ENCODE measurements around the gene CDC42EP5.
"Not testable (repeated sequence)": the region's sequence is repeated elsewhere in the genome, so short reads cannot be mapped to it uniquely, and the experiment has no call there.

DNA sequence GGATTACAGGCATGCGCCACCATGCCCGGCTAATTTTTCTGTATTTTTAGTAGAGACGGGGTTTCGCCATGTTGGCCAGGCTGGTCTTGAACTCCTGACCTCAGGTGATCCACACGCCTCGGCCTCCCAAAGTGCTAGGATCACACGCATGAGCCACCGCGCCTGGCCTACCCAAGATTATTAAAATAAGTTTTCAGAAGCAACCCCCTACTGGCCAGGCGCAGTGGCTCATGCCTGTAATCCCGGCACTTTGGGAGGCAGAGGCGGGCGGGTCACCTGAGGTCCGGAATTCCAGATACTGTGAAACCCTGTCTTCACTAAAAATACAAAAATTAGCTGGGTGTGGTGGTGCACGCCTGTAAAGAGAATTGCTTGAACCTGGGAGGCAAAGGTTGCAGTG lies 26.7 kb downstream of the CDC42EP5 start:
- TF ChIP-seq, protein P1, sequence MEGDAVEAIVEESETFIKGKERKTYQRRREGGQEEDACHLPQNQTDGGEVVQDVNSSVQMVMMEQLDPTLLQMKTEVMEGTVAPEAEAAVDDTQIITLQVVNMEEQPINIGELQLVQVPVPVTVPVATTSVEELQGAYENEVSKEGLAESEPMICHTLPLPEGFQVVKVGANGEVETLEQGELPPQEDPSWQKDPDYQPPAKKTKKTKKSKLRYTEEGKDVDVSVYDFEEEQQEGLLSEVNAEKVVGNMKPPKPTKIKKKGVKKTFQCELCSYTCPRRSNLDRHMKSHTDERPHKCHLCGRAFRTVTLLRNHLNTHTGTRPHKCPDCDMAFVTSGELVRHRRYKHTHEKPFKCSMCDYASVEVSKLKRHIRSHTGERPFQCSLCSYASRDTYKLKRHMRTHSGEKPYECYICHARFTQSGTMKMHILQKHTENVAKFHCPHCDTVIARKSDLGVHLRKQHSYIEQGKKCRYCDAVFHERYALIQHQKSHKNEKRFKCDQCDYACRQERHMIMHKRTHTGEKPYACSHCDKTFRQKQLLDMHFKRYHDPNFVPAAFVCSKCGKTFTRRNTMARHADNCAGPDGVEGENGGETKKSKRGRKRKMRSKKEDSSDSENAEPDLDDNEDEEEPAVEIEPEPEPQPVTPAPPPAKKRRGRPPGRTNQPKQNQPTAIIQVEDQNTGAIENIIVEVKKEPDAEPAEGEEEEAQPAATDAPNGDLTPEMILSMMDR (conservative IDR thresholded peaks at IDR 0.05): not testable (repeated sequence)
- not testable (repeated sequence) for TF ChIP-seq ZFX (IDR thresholded peaks at IDR 0.05)
